IPS-20b (cell line): Measurements from ENCODE around the gene EPB41L4B.
"Not testable (repeated sequence)": the region's sequence is repeated elsewhere in the genome, so short reads cannot be mapped to it uniquely, and the experiment has no call there.

ENCODE experiments used
- H3K27ac ChIP-seq: one replicate; pipeline ENCODE4 v1.5.1; 2013; ENCODE audit warnings: low read length
- H3K27me3 ChIP-seq: 2 replicates; pipeline ENCODE4 v1.6.1; 2013; ENCODE audit warnings: mild to moderate bottlenecking, low read length, inconsistent platforms; ENCODE audit not compliant: insufficient read depth
- H3K36me3 ChIP-seq: 2 replicates; pipeline ENCODE4 v1.6.1; 2013; ENCODE audit warnings: low read depth, mild to moderate bottlenecking, inconsistent platforms, low read length, moderate library complexity; ENCODE audit not compliant: insufficient read depth
- H3K4me1 ChIP-seq: 2 replicates; pipeline ENCODE4 v1.6.1; 2013; ENCODE audit warnings: mild to moderate bottlenecking, control low read depth, inconsistent platforms, low read length, moderate library complexity; ENCODE audit not compliant: insufficient read depth
- H3K4me3 ChIP-seq: 2 replicates; pipeline ENCODE4 v1.5.1; 2013; ENCODE audit warnings: mild to moderate bottlenecking, low read length, inconsistent platforms
- H3K9ac ChIP-seq: 2 replicates; pipeline ENCODE4 v1.6.1; 2013; ENCODE audit warnings: low read depth, mild to moderate bottlenecking, inconsistent platforms, low read length, moderate library complexity
- H3K9me3 ChIP-seq: 2 replicates; pipeline ENCODE4 v1.6.1; 2013; ENCODE audit warnings: mild to moderate bottlenecking, low read depth, low read length, inconsistent platforms; ENCODE audit not compliant: insufficient read depth

The EPB41L4B gene

GRCh38 chr9:109320742-109321448 lies at the start of gene EPB41L4B:
EPB41L4B (minus strand) TSS chr9:109321059; CDS start chr9:109320446, 613 bp downstream.
- Histone ChIP-seq H3K9ac (peak within 1 kb of the TSS; percentile 76; the same call in 1 of the 2 replicates), H3K27me3 (peaks cover 40% of the 10 kb centered on the region), H3K27ac (no peak within 1 kb of the TSS), H3K36me3 (no peaks in the 10 kb centered on the region), H3K4me3 (peak within 1 kb of the TSS; percentile 88), H3K9me3 (no peaks in the 10 kb centered on the region), H3K4me1 (peaks cover 22% of the 10 kb centered on the region)

- no peak overlapping the region for H3K27ac ChIP-seq
- no peaks in the 10 kb centered on the region for H3K27me3 ChIP-seq
- no peak overlapping the region for H3K4me3 ChIP-seq
- H3K4me1 ChIP-seq = no peaks in the 10 kb centered on the region
- no peaks in the 10 kb centered on the region for H3K36me3 ChIP-seq
- H3K9ac ChIP-seq = no peak overlapping the region
- no peaks in the 10 kb centered on the region for H3K9me3 ChIP-seq
Measured at GRCh38 chr9:109369285-109369684, 48.4 kb upstream of the EPB41L4B start.

- H3K36me3 ChIP-seq = no peaks in the 10 kb centered on the region
- H3K27ac ChIP-seq = no peak overlapping the region
- H3K4me1 ChIP-seq = no peaks in the 10 kb centered on the region
- no peak overlapping the region for H3K4me3 ChIP-seq
- no peaks in the 10 kb centered on the region for H3K9me3 ChIP-seq
- no peak overlapping the region for H3K9ac ChIP-seq
- no peaks in the 10 kb centered on the region for H3K27me3 ChIP-seq
Measured at GRCh38 chr9:109360771-109361170, 39.9 kb upstream of the EPB41L4B start.

- H3K4me1 ChIP-seq, H3K9me3 ChIP-seq, H3K27me3 ChIP-seq, H3K4me3 ChIP-seq, H3K36me3 ChIP-seq, H3K27ac ChIP-seq, H3K9ac ChIP-seq: not testable (repeated sequence)
Measured at GRCh38 chr9:109358968-109359603, 38.2 kb upstream of the EPB41L4B start.

GRCh38 chr9:109355564-109356297 lies 34.9 kb upstream of the EPB41L4B start:
- H3K9me3 ChIP-seq = no peaks in the 10 kb centered on the region
- no peaks in the 10 kb centered on the region for H3K4me1 ChIP-seq
- H3K27me3 ChIP-seq = no peaks in the 10 kb centered on the region
- H3K4me3 ChIP-seq = no peak overlapping the region
- H3K9ac ChIP-seq = no peak overlapping the region
- H3K36me3 ChIP-seq = no peaks in the 10 kb centered on the region
- H3K27ac ChIP-seq = no peak overlapping the region

- Histone ChIP-seq H3K27me3 (no peaks in the 10 kb centered on the region), H3K36me3 (no peaks in the 10 kb centered on the region), H3K9ac (no peak overlapping the region), H3K4me1 (no peaks in the 10 kb centered on the region), H3K9me3 (no peaks in the 10 kb centered on the region), H3K4me3 (no peak overlapping the region), H3K27ac (no peak overlapping the region)
Measured at GRCh38 chr9:109354190-109354589, 33.3 kb upstream of the EPB41L4B start.

GRCh38 chr9:109351032-109351431 lies 30.2 kb upstream of the EPB41L4B start:
- no peaks in the 10 kb centered on the region for H3K4me1 ChIP-seq
- H3K27me3 ChIP-seq = no peaks in the 10 kb centered on the region
- no peaks in the 10 kb centered on the region for H3K9me3 ChIP-seq
- no peak overlapping the region for H3K4me3 ChIP-seq
- H3K27ac ChIP-seq = no peak overlapping the region
- no peaks in the 10 kb centered on the region for H3K36me3 ChIP-seq
- H3K9ac ChIP-seq = no peak overlapping the region

- Histone ChIP-seq H3K4me3 (no peak overlapping the region), H3K9me3 (no peaks in the 10 kb centered on the region), H3K9ac (no peak overlapping the region)
Measured at GRCh38 chr9:109349421-109349846, 28.6 kb upstream of the EPB41L4B start.

GRCh38 chr9:109346904-109347303 lies 26.0 kb upstream of the EPB41L4B start:
- Histone ChIP-seq H3K4me3 (no peak overlapping the region), H3K4me1 (peaks cover 5% of the 10 kb centered on the region; the same call in 1 of the 2 replicates), H3K9me3 (no peaks in the 10 kb centered on the region), H3K9ac (no peak overlapping the region), H3K27me3 (no peaks in the 10 kb centered on the region), H3K36me3 (no peaks in the 10 kb centered on the region), H3K27ac (no peak overlapping the region)

More at GRCh38 chr9:109349421-109349846, 28.6 kb upstream of the EPB41L4B start:
- H3K27ac ChIP-seq = no peak overlapping the region
- H3K27me3 ChIP-seq = no peaks in the 10 kb centered on the region
- H3K4me1 ChIP-seq = peaks cover 5% of the 10 kb centered on the region; the same call in 1 of the 2 replicates
- no peaks in the 10 kb centered on the region for H3K36me3 ChIP-seq

GRCh38 chr9:109344866-109345265 lies 24.0 kb upstream of the EPB41L4B start:
- H3K4me3 ChIP-seq = no peak overlapping the region

GRCh38 chr9:109342878-109343277 lies 22.0 kb upstream of the EPB41L4B start:
- H3K27ac ChIP-seq = no peak overlapping the region
- no peak overlapping the region for H3K4me3 ChIP-seq
- no peak overlapping the region for H3K9ac ChIP-seq
- no peaks in the 10 kb centered on the region for H3K36me3 ChIP-seq
- no peaks in the 10 kb centered on the region for H3K9me3 ChIP-seq
- H3K4me1 ChIP-seq = peaks cover 5% of the 10 kb centered on the region; the same call in 1 of the 2 replicates
- no peaks in the 10 kb centered on the region for H3K27me3 ChIP-seq

More at GRCh38 chr9:109344866-109345265, 24.0 kb upstream of the EPB41L4B start:
- H3K27me3 ChIP-seq = no peaks in the 10 kb centered on the region
- no peaks in the 10 kb centered on the region for H3K9me3 ChIP-seq
- H3K9ac ChIP-seq = no peak overlapping the region
- H3K4me1 ChIP-seq = peaks cover 5% of the 10 kb centered on the region; the same call in 1 of the 2 replicates
- H3K36me3 ChIP-seq = no peaks in the 10 kb centered on the region
- no peak overlapping the region for H3K27ac ChIP-seq
